Cardiac muscle cell (in vitro differentiated cells and primary cell): ENCODE data around the gene MACROD2. TPM values are rescaled to one million over a fixed set of nuclear protein-coding genes. Genes with fewer than 3 reads are reported as not detected.
A peak's percentile ranks its signal among the peaks of the same experiment; 100 is the strongest.

ENCODE experiments used
- DNase-seq, 2 donors: peaks; one replicate each; pipeline versions ENCODE4 v3.0.0 to v3.0.0-alpha.2; 2010 to 2017; ENCODE audit warnings: low read depth in 1 of 2, low spot score in 1 of 2
- H3K27ac ChIP-seq: fragments of 200-600 bp; sonication (generic); 2 replicates; pipeline ENCODE4 v1.5.1; 2016
- H3K27me3 ChIP-seq: fragments of 200-600 bp; sonication (generic); 2 replicates; pipeline ENCODE4 v1.6.0; 2016; ENCODE audit warnings: control low read depth
- H3K36me3 ChIP-seq: fragments of 200-600 bp; sonication (generic); 2 replicates; pipeline ENCODE4 v1.5.1; 2016; ENCODE audit warnings: control low read depth
- H3K4me1 ChIP-seq: fragments of 200-600 bp; sonication (generic); 2 replicates; pipeline ENCODE4 v1.8.1; 2017; ENCODE audit warnings: low read depth, mild to moderate bottlenecking, mixed run types
- H3K4me3 ChIP-seq: fragments of 200-600 bp; sonication (generic); 2 replicates; pipeline ENCODE4 v1.5.1; 2016; ENCODE audit warnings: mild to moderate bottlenecking
- H3K9me3 ChIP-seq: fragments of 200-600 bp; sonication (generic); 2 replicates; pipeline ENCODE4 v1.5.1; 2017; ENCODE audit warnings: low read depth, mild to moderate bottlenecking, control low read depth
- CTCF ChIP-seq: IDR thresholded peaks from 2 replicates; pipeline ENCODE4 v1.5.1; 2012; ENCODE audit warnings: low read depth, mild to moderate bottlenecking, low read length
- polyA plus RNA-seq: library from polyadenylated mRNA; unstranded; fragments of >200 nt; fragmentation: Nextera tagmentation; extraction: Ambion mirVana; gene quantifications from 2 replicates; pipeline ENCODE4 v1.2.1, GENCODE V29; 2016
- total RNA-seq: library from RNA; depleted of rRNA; stranded (reverse); fragments of >200 nt; gene quantifications from 2 replicates; pipeline ENCODE4 v1.2.3, GENCODE V29; 2016

The MACROD2 gene
- total and polyA plus RNA-seq, 2 experiments from 2014 or later = 9.3 to 14.4 TPM

- H3K9me3 ChIP-seq = no peaks in the 10 kb centered on the region
- TF ChIP-seq CTCF = no peak
Observed at GRCh38 chr20:14589383-14589782, 594.1 kb downstream of the MACROD2 start.

GRCh38 chr20:14595051-14595450 is 599.7 kb downstream of the MACROD2 start:
- Histone ChIP-seq H3K27me3 (no peaks in the 10 kb centered on the region), H3K4me1 (no peaks in the 10 kb centered on the region), H3K4me3 (no peak overlapping the region), H3K9me3 (no peaks in the 10 kb centered on the region), H3K27ac (no peak overlapping the region), H3K36me3 (no peaks in the 10 kb centered on the region)
- no peak for TF ChIP-seq CTCF
- no peak for DNase-seq

More at GRCh38 chr20:14589383-14589782, 594.1 kb downstream of the MACROD2 start:
- H3K36me3 ChIP-seq = no peaks in the 10 kb centered on the region
- H3K4me3 ChIP-seq = no peak overlapping the region
- no peaks in the 10 kb centered on the region for H3K27me3 ChIP-seq
- H3K4me1 ChIP-seq = no peaks in the 10 kb centered on the region
- no peak overlapping the region for H3K27ac ChIP-seq
- DNase-seq = no peak

GRCh38 chr20:14597206-14597715 is 601.9 kb downstream of the MACROD2 start:
- Histone ChIP-seq H3K4me1 (no peaks in the 10 kb centered on the region), H3K36me3 (no peaks in the 10 kb centered on the region), H3K9me3 (no peaks in the 10 kb centered on the region), H3K27me3 (no peaks in the 10 kb centered on the region), H3K27ac (no peak overlapping the region), H3K4me3 (no peak overlapping the region)
- DNase-seq = no peak
- no peak for TF ChIP-seq CTCF

GRCh38 chr20:14599613-14600012 is 604.3 kb downstream of the MACROD2 start:
- Histone ChIP-seq H3K4me3 (no peak overlapping the region), H3K27me3 (no peaks in the 10 kb centered on the region), H3K9me3 (no peaks in the 10 kb centered on the region), H3K4me1 (no peaks in the 10 kb centered on the region), H3K27ac (no peak overlapping the region), H3K36me3 (no peaks in the 10 kb centered on the region)
- peak in 1 of 2 donors; percentile 1 for DNase-seq
- TF ChIP-seq CTCF = no peak

- Histone ChIP-seq H3K4me1 (no peaks in the 10 kb centered on the region), H3K27ac (no peak overlapping the region), H3K27me3 (no peaks in the 10 kb centered on the region), H3K4me3 (no peak overlapping the region), H3K9me3 (no peaks in the 10 kb centered on the region), H3K36me3 (no peaks in the 10 kb centered on the region)
- DNase-seq = no peak
- no peak for TF ChIP-seq CTCF
Observed at GRCh38 chr20:14600527-14600926, 605.2 kb downstream of the MACROD2 start.

GRCh38 chr20:14604143-14604542 is 608.8 kb downstream of the MACROD2 start:
- H3K27ac ChIP-seq = no peak overlapping the region
- H3K4me3 ChIP-seq = no peak overlapping the region
- H3K4me1 ChIP-seq = no peaks in the 10 kb centered on the region
- H3K9me3 ChIP-seq = no peaks in the 10 kb centered on the region
- no peak for TF ChIP-seq CTCF
- H3K36me3 ChIP-seq = no peaks in the 10 kb centered on the region
- no peak for DNase-seq
- no peaks in the 10 kb centered on the region for H3K27me3 ChIP-seq
